HEK293 (cell line): ENCODE measurements around the gene SLC38A10.

Experiments
- HOXA7 ChIP-seq: sonication (generic); formaldehyde crosslinking; IDR thresholded peaks from 2 replicates; pipeline ENCODE4 v1.8.1; 2022; ENCODE audit warnings: missing genetic modification reagents, borderline replicate concordance
- KLF7 ChIP-seq: fragments of 450-650 bp; formaldehyde crosslinking; IDR thresholded peaks from 2 replicates; pipeline ENCODE4 v1.5.1; 2016; ENCODE audit warnings: missing biosample characterization, missing genetic modification characterization, borderline replicate concordance
- MYNN ChIP-seq: fragments of 450-650 bp; formaldehyde crosslinking; IDR thresholded peaks from 2 replicates; pipeline ENCODE4 v1.5.1; 2016; ENCODE audit warnings: missing biosample characterization, missing genetic modification characterization, borderline replicate concordance
- OVOL3 ChIP-seq: fragments of 450-650 bp; formaldehyde crosslinking; IDR thresholded peaks from 2 replicates; pipeline ENCODE4 v1.5.1; 2016; ENCODE audit warnings: missing biosample characterization, missing genetic modification characterization
- SALL2 ChIP-seq: fragments of 450-650 bp; formaldehyde crosslinking; IDR thresholded peaks from 2 replicates; pipeline ENCODE4 v1.5.0; 2017; ENCODE audit warnings: missing biosample characterization, mild to moderate bottlenecking, missing genetic modification characterization, borderline replicate concordance
- SCRT2 ChIP-seq: fragments of 450-650 bp; formaldehyde crosslinking; IDR thresholded peaks from 2 replicates; pipeline ENCODE4 v1.5.1; 2016; ENCODE audit warnings: missing biosample characterization, missing genetic modification characterization
- SP2 ChIP-seq: fragments of 450-650 bp; formaldehyde crosslinking; IDR thresholded peaks from 2 replicates; pipeline ENCODE4 v1.5.1; 2016; ENCODE audit warnings: missing biosample characterization, missing genetic modification characterization
- ZBTB48 ChIP-seq: fragments of 450-650 bp; formaldehyde crosslinking; IDR thresholded peaks from 2 replicates; pipeline ENCODE4 v1.5.1; 2016; ENCODE audit warnings: missing biosample characterization, missing genetic modification characterization
- ZNF133 ChIP-seq: fragments of 450-650 bp; formaldehyde crosslinking; IDR thresholded peaks from 2 replicates; pipeline ENCODE4 v1.5.1; 2016; ENCODE audit warnings: missing biosample characterization, missing genetic modification characterization
- ZNF670 ChIP-seq: fragments of 450-650 bp; formaldehyde crosslinking; IDR thresholded peaks from 2 replicates; pipeline ENCODE4 v1.5.1; 2016; ENCODE audit warnings: missing biosample characterization, missing genetic modification characterization, low read depth
- ZNF791 ChIP-seq: fragments of 450-650 bp; formaldehyde crosslinking; IDR thresholded peaks from 2 replicates; pipeline ENCODE4 v1.5.1; 2016; ENCODE audit warnings: missing biosample characterization, missing genetic modification characterization
- ZNF830 ChIP-seq: fragments of 450-650 bp; IDR thresholded peaks from 2 replicates; pipeline ENCODE4 v1.5.0; 2018; ENCODE audit warnings: missing biosample characterization, missing genetic modification characterization, low read depth, mild to moderate bottlenecking, moderate library complexity
- TF ChIP-seq, protein P1 (sequence below): fragments of 450-650 bp; formaldehyde crosslinking; IDR thresholded peaks from 2 replicates; pipeline ENCODE4 v1.5.1; 2016; ENCODE audit warnings: missing biosample characterization, missing genetic modification characterization
- TF ChIP-seq, protein P2 (sequence below): fragments of 450-650 bp; formaldehyde crosslinking; IDR thresholded peaks from 2 replicates; pipeline ENCODE4 v1.5.1; 2016; ENCODE audit warnings: missing biosample characterization, missing genetic modification characterization, low read depth
- TF ChIP-seq, protein P3 (sequence below): fragments of 450-650 bp; formaldehyde crosslinking; IDR thresholded peaks from 2 replicates; pipeline ENCODE4 v1.5.1; 2017; ENCODE audit warnings: missing biosample characterization, missing genetic modification characterization
- TF ChIP-seq, protein P4 (sequence below): fragments of 450-650 bp; formaldehyde crosslinking; IDR thresholded peaks from 2 replicates; pipeline ENCODE4 v1.5.1; 2017; ENCODE audit warnings: missing biosample characterization, mild to moderate bottlenecking, missing genetic modification characterization, moderate library complexity
- TF ChIP-seq, protein P5 (sequence below): fragments of 450-650 bp; IDR thresholded peaks from 2 replicates; pipeline ENCODE4 v1.5.1; 2018; ENCODE audit warnings: missing biosample characterization, missing genetic modification characterization
- TF ChIP-seq, protein P6 (sequence below): fragments of 450-650 bp; formaldehyde crosslinking; IDR thresholded peaks from 2 replicates; pipeline ENCODE4 v1.5.1; 2016; ENCODE audit warnings: missing biosample characterization, missing genetic modification characterization
- TF ChIP-seq, protein P7 (sequence below): fragments of 450-650 bp; formaldehyde crosslinking; IDR thresholded peaks from 2 replicates; pipeline ENCODE4 v1.5.1; 2017; ENCODE audit warnings: missing biosample characterization, missing genetic modification characterization
- TF ChIP-seq, protein P8 (sequence below): fragments of 450-650 bp; formaldehyde crosslinking; IDR thresholded peaks from 2 replicates; pipeline ENCODE4 v1.5.1; 2016; ENCODE audit warnings: missing biosample characterization, missing genetic modification characterization
- TF ChIP-seq, protein P9 (sequence below): fragments of 450-650 bp; formaldehyde crosslinking; IDR thresholded peaks from 2 replicates; pipeline ENCODE4 v1.5.1; 2016; ENCODE audit warnings: missing biosample characterization, missing genetic modification characterization, borderline replicate concordance

The SLC38A10 gene

DNA sequence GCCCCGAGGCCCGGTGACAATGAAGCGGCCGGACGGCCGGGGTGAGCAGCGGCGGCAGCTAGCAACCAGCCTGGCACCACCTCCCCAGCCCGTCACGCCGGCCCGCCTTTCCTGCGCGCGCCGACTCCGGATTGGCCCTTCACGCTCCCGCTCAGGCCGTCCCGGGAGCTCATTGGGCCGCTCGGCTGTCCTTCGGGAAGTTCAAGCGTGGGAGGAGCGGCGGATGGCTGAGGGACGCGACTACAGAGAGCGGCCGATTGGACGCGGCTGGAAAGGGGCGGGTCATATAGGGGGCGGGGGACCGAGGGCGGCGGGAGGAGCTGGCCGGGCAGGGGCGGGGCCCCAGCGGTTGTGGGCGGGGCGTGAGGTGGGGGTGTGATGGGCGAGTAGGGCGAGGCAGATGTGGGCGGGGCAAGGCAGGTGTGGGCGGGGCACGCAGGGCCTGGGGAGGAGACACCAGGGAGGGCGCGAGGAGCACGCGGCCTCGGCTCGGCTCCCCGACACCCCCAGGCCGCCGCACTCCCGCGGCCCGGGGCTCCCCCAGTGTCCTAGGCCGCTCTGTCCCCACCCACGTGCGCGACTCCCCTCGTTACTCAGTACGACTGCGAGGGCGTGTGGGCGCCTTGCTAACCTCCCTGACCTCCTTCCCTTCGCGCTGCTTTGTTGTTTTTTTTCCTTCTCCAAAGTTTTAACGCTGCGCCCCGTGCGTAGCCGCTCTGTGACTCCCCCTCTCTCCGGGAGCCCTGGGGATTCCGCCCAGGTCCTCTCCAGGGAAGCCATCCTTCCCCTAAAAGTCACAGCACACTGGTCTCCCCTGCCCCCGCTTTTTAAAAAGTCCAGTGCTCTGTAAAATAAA, 72.0 kb downstream of the SLC38A10 start, which contains the start of gene CEP131 (continued):
- TF ChIP-seq, protein P1, sequence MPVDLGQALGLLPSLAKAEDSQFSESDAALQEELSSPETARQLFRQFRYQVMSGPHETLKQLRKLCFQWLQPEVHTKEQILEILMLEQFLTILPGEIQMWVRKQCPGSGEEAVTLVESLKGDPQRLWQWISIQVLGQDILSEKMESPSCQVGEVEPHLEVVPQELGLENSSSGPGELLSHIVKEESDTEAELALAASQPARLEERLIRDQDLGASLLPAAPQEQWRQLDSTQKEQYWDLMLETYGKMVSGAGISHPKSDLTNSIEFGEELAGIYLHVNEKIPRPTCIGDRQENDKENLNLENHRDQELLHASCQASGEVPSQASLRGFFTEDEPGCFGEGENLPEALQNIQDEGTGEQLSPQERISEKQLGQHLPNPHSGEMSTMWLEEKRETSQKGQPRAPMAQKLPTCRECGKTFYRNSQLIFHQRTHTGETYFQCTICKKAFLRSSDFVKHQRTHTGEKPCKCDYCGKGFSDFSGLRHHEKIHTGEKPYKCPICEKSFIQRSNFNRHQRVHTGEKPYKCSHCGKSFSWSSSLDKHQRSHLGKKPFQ: no peak
- TF ChIP-seq SCRT2 (tag by site-specific recombination) (no peak), ZNF791 (tag by site-specific recombination) (no peak), MYNN (tag by site-specific recombination) (no peak), ZNF133 (tag by site-specific recombination) (no peak), SALL2 (tag by site-specific recombination) (no peak), HOXA7 (CRISPR knock-in tag) (no peak), OVOL3 (no peak), SP2 (tag by site-specific recombination) (peak; percentile 100), KLF7 (tag by site-specific recombination) (no peak), ZNF830 (no peak), ZBTB48 (tag by site-specific recombination) (peak; percentile 82), ZNF670 (tag by site-specific recombination) (no peak)
- TF ChIP-seq, protein P2, sequence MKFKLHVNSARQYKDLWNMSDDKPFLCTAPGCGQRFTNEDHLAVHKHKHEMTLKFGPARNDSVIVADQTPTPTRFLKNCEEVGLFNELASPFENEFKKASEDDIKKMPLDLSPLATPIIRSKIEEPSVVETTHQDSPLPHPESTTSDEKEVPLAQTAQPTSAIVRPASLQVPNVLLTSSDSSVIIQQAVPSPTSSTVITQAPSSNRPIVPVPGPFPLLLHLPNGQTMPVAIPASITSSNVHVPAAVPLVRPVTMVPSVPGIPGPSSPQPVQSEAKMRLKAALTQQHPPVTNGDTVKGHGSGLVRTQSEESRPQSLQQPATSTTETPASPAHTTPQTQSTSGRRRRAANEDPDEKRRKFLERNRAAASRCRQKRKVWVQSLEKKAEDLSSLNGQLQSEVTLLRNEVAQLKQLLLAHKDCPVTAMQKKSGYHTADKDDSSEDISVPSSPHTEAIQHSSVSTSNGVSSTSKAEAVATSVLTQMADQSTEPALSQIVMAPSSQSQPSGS (tag by site-specific recombination): no peak
- TF ChIP-seq, protein P3, sequence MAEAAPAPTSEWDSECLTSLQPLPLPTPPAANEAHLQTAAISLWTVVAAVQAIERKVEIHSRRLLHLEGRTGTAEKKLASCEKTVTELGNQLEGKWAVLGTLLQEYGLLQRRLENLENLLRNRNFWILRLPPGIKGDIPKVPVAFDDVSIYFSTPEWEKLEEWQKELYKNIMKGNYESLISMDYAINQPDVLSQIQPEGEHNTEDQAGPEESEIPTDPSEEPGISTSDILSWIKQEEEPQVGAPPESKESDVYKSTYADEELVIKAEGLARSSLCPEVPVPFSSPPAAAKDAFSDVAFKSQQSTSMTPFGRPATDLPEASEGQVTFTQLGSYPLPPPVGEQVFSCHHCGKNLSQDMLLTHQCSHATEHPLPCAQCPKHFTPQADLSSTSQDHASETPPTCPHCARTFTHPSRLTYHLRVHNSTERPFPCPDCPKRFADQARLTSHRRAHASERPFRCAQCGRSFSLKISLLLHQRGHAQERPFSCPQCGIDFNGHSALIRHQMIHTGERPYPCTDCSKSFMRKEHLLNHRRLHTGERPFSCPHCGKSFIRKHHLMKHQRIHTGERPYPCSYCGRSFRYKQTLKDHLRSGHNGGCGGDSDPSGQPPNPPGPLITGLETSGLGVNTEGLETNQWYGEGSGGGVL (tag by site-specific recombination): no peak
- TF ChIP-seq, protein P4, sequence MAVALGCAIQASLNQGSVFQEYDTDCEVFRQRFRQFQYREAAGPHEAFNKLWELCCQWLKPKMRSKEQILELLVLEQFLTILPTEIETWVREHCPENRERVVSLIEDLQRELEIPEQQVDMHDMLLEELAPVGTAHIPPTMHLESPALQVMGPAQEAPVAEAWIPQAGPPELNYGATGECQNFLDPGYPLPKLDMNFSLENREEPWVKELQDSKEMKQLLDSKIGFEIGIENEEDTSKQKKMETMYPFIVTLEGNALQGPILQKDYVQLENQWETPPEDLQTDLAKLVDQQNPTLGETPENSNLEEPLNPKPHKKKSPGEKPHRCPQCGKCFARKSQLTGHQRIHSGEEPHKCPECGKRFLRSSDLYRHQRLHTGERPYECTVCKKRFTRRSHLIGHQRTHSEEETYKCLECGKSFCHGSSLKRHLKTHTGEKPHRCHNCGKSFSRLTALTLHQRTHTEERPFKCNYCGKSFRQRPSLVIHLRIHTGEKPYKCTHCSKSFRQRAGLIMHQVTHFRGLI: no peak
- TF ChIP-seq, protein P5, sequence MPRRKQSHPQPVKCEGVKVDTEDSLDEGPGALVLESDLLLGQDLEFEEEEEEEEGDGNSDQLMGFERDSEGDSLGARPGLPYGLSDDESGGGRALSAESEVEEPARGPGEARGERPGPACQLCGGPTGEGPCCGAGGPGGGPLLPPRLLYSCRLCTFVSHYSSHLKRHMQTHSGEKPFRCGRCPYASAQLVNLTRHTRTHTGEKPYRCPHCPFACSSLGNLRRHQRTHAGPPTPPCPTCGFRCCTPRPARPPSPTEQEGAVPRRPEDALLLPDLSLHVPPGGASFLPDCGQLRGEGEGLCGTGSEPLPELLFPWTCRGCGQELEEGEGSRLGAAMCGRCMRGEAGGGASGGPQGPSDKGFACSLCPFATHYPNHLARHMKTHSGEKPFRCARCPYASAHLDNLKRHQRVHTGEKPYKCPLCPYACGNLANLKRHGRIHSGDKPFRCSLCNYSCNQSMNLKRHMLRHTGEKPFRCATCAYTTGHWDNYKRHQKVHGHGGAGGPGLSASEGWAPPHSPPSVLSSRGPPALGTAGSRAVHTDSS (tag by site-specific recombination): no peak
- TF ChIP-seq, protein P6, sequence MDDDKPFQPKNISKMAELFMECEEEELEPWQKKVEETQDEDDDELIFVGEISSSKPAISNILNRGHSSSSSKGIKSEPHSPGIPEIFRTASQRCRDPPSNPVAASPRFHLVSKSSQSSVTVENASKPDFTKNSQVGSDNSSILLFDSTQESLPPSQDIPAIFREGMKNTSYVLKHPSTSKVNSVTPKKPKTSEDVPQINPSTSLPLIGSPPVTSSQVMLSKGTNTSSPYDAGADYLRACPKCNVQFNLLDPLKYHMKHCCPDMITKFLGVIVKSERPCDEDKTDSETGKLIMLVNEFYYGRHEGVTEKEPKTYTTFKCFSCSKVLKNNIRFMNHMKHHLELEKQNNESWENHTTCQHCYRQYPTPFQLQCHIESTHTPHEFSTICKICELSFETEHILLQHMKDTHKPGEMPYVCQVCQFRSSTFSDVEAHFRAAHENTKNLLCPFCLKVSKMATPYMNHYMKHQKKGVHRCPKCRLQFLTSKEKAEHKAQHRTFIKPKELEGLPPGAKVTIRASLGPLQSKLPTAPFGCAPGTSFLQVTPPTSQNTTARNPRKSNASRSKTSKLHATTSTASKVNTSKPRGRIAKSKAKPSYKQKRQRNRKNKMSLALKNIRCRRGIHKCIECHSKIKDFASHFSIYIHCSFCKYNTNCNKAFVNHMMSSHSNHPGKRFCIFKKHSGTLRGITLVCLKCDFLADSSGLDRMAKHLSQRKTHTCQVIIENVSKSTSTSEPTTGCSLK (tag by site-specific recombination): no peak
- TF ChIP-seq, protein P7, sequence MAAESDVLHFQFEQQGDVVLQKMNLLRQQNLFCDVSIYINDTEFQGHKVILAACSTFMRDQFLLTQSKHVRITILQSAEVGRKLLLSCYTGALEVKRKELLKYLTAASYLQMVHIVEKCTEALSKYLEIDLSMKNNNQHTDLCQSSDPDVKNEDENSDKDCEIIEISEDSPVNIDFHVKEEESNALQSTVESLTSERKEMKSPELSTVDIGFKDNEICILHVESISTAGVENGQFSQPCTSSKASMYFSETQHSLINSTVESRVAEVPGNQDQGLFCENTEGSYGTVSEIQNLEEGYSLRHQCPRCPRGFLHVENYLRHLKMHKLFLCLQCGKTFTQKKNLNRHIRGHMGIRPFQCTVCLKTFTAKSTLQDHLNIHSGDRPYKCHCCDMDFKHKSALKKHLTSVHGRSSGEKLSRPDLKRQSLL (tag by site-specific recombination): no peak
- TF ChIP-seq, protein P8, sequence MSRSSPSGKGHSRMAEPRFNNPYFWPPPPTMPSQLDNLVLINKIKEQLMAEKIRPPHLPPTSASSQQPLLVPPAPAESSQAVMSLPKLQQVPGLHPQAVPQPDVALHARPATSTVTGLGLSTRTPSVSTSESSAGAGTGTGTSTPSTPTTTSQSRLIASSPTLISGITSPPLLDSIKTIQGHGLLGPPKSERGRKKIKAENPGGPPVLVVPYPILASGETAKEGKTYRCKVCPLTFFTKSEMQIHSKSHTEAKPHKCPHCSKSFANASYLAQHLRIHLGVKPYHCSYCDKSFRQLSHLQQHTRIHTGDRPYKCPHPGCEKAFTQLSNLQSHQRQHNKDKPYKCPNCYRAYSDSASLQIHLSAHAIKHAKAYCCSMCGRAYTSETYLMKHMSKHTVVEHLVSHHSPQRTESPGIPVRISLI (tag by site-specific recombination): peak; percentile 80; the same call in 1 of the 2 replicates
- TF ChIP-seq, protein P9, sequence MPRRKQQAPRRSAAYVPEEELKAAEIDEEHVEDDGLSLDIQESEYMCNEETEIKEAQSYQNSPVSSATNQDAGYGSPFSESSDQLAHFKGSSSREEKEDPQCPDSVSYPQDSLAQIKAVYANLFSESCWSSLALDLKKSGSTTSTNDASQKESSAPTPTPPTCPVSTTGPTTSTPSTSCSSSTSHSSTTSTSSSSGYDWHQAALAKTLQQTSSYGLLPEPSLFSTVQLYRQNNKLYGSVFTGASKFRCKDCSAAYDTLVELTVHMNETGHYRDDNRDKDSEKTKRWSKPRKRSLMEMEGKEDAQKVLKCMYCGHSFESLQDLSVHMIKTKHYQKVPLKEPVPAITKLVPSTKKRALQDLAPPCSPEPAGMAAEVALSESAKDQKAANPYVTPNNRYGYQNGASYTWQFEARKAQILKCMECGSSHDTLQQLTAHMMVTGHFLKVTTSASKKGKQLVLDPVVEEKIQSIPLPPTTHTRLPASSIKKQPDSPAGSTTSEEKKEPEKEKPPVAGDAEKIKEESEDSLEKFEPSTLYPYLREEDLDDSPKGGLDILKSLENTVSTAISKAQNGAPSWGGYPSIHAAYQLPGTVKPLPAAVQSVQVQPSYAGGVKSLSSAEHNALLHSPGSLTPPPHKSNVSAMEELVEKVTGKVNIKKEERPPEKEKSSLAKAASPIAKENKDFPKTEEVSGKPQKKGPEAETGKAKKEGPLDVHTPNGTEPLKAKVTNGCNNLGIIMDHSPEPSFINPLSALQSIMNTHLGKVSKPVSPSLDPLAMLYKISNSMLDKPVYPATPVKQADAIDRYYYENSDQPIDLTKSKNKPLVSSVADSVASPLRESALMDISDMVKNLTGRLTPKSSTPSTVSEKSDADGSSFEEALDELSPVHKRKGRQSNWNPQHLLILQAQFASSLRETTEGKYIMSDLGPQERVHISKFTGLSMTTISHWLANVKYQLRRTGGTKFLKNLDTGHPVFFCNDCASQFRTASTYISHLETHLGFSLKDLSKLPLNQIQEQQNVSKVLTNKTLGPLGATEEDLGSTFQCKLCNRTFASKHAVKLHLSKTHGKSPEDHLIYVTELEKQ: no peak
